Neural cell (in vitro differentiated cells): ENCODE results near the gene TXLNB.

Source experiments
- EP300 ChIP-seq: fragments of 450-650 bp; conservative IDR thresholded peaks from 2 replicates; pipeline ENCODE4 v1.6.1; 2014; ENCODE audit warnings: antibody characterized with exemption, mild to moderate bottlenecking, moderate library complexity; ENCODE audit not compliant: poor library complexity, severe bottlenecking
- EZH2 ChIP-seq: fragments of 200-600, 300-800 bp; shearing (Covaris generic), sonication (generic); IDR thresholded peaks from 2 replicates; pipeline ENCODE4 v1.6.1; 2014; ENCODE audit warnings: antibody characterized with exemption, low read length, borderline replicate concordance, mild to moderate bottlenecking; ENCODE audit not compliant: insufficient read depth, poor library complexity, severe bottlenecking
- POLR2AphosphoS5 ChIP-seq: IDR thresholded peaks from 2 replicates; pipeline ENCODE4 v1.6.1; 2012
- RAD21 ChIP-seq: fragments of 450-650 bp; conservative IDR thresholded peaks from 2 replicates; pipeline ENCODE4 v1.6.1; 2014; ENCODE audit warnings: antibody characterized with exemption, mild to moderate bottlenecking, moderate library complexity
- SMC3 ChIP-seq: fragments of 450-650 bp; conservative IDR thresholded peaks from 2 replicates; pipeline ENCODE4 v1.6.1; 2014; ENCODE audit warnings: antibody characterized with exemption, mild to moderate bottlenecking, moderate library complexity; ENCODE audit not compliant: poor library complexity
- TF ChIP-seq, protein P1 (sequence below): fragments of 450-650 bp; IDR thresholded peaks from 2 replicates; pipeline ENCODE4 v1.5.1; 2014; ENCODE audit warnings: antibody characterized with exemption, mild to moderate bottlenecking, moderate library complexity; ENCODE audit not compliant: poor library complexity, severe bottlenecking

DNA sequence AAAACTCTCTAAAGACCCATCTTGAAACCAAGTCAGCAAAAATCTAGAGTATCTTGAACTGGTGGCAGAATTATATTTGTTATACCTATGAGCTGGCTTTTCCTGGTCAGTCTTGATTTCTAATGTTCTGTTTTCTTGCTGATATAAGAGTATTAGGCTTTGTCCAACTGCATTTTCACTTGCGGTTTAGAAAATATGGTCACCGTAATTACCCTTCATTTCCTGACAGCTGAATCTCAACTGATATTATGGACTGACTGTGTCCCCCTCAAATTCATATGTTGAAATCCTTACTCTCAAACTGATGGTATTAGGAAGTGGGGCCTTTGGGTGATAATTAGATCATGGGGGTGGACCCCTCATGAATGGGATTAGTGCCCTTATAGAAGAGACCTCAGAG, 72.1 kb downstream of the TXLNB start:
- no peak for TF ChIP-seq SMC3
- TF ChIP-seq, protein P1, sequence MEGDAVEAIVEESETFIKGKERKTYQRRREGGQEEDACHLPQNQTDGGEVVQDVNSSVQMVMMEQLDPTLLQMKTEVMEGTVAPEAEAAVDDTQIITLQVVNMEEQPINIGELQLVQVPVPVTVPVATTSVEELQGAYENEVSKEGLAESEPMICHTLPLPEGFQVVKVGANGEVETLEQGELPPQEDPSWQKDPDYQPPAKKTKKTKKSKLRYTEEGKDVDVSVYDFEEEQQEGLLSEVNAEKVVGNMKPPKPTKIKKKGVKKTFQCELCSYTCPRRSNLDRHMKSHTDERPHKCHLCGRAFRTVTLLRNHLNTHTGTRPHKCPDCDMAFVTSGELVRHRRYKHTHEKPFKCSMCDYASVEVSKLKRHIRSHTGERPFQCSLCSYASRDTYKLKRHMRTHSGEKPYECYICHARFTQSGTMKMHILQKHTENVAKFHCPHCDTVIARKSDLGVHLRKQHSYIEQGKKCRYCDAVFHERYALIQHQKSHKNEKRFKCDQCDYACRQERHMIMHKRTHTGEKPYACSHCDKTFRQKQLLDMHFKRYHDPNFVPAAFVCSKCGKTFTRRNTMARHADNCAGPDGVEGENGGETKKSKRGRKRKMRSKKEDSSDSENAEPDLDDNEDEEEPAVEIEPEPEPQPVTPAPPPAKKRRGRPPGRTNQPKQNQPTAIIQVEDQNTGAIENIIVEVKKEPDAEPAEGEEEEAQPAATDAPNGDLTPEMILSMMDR = no peak
- TF ChIP-seq POLR2AphosphoS5 = no peak
- TF ChIP-seq EP300 = no peak
- TF ChIP-seq EZH2 = no peak
- TF ChIP-seq RAD21 = no peak
